ENCODE results near the gene NNMT. TPM values are rescaled to one million over a fixed set of nuclear protein-coding genes. Genes with fewer than 3 reads are reported as not detected.

The NNMT gene
- total RNA-seq, 1 experiment from 2014 or later = not detected

DNA sequence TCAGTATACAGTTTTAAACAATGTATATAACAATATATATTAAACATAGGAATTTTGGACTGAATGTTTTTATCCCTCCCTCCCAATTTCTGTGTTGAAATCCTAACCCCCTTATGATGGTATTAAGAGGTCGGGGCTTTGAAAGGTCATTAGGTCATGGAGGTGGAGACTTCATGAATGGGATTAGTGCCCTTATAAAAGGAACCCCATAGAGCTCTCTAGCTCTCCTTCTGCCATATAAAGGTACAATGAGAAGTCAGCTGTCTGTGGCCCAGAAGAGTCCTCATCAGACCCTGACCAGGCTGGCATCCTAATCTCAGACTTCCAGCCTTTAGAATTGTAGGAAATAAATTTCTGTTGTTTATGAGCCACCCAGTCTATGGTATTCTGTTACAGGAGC lies 6.5 kb downstream of the NNMT start:
- ChIA-PET RAD21 (ENCODE audit: low non-redundant PET in 1 of 2, low total read pairs in 2 of 2, uncharacterized antibody in 2 of 2, unreplicated experiment in 2 of 2) (no interaction called here), CTCF (no interaction called here), POLR2A (no interaction called here)
- H3K27ac ChIP-seq (ENCODE audit: low read depth, low read length) = no peak overlapping the region
- no peak for DNase-seq (ENCODE audit: low read depth, low spot score)
- H3K4me2 ChIP-seq (ENCODE audit: low read length) = no peak overlapping the region
- no peaks in the 10 kb centered on the region for H4K20me1 ChIP-seq (ENCODE audit: insufficient read depth)
- H3K79me2 ChIP-seq (ENCODE audit: insufficient read depth, low read length) = no peaks in the 10 kb centered on the region
- intact Hi-C loops (cut with micrococcal nuclease) = no loop called here
- BruUV-seq (replicated peaks) = no TSS peak
- no peaks in the 10 kb centered on the region; a peak in 1 of 4 replicates for H3K4me1 ChIP-seq (ENCODE audit: control insufficient read depth in 1 of 2, insufficient read depth in 2 of 2, low read length in 2 of 2)
- H3K9ac ChIP-seq (ENCODE audit: low read length) = no peak overlapping the region
- H3K4me3 ChIP-seq (replicated peaks in 1 of 2; ENCODE audit: low read depth in 1 of 2, low read length in 2 of 2) = no peak overlapping the region
- TF ChIP-seq, protein P1, sequence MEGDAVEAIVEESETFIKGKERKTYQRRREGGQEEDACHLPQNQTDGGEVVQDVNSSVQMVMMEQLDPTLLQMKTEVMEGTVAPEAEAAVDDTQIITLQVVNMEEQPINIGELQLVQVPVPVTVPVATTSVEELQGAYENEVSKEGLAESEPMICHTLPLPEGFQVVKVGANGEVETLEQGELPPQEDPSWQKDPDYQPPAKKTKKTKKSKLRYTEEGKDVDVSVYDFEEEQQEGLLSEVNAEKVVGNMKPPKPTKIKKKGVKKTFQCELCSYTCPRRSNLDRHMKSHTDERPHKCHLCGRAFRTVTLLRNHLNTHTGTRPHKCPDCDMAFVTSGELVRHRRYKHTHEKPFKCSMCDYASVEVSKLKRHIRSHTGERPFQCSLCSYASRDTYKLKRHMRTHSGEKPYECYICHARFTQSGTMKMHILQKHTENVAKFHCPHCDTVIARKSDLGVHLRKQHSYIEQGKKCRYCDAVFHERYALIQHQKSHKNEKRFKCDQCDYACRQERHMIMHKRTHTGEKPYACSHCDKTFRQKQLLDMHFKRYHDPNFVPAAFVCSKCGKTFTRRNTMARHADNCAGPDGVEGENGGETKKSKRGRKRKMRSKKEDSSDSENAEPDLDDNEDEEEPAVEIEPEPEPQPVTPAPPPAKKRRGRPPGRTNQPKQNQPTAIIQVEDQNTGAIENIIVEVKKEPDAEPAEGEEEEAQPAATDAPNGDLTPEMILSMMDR (IDR thresholded peaks at IDR 0.05 in 2 of 3, conservative IDR thresholded peaks at IDR 0.05 in 1 of 3; ENCODE audit: borderline replicate concordance in 1 of 3, insufficient read depth in 1 of 3, low read depth in 2 of 3, low read length in 2 of 3) = no peak
- TF ChIP-seq EZH2phosphoT487 (IDR thresholded peaks at IDR 0.05; ENCODE audit: borderline replicate concordance) = no peak
- ATAC-seq = no peak
- 0 out of 2 replicates have a peak, but pooled peaks cover 4% of the 10 kb centered on the region for H3K27me3 ChIP-seq (ENCODE audit: insufficient read depth, low read length)
- no peak overlapping the region for H2AFZ ChIP-seq (ENCODE audit: low read depth, low read length, poor library complexity, severe bottlenecking)
- no peaks in the 10 kb centered on the region for H3K9me3 ChIP-seq (ENCODE audit: control insufficient read depth in 1 of 2, insufficient read depth in 1 of 2, low read depth in 1 of 2, low read length in 2 of 2)
- H3K36me3 ChIP-seq (ENCODE audit: control insufficient read depth in 1 of 2, insufficient read depth in 2 of 2, low read length in 2 of 2) = no peaks in the 10 kb centered on the region
- H3K9me2 ChIP-seq (ENCODE audit: insufficient read depth) = no peaks in the 10 kb centered on the region

DNA sequence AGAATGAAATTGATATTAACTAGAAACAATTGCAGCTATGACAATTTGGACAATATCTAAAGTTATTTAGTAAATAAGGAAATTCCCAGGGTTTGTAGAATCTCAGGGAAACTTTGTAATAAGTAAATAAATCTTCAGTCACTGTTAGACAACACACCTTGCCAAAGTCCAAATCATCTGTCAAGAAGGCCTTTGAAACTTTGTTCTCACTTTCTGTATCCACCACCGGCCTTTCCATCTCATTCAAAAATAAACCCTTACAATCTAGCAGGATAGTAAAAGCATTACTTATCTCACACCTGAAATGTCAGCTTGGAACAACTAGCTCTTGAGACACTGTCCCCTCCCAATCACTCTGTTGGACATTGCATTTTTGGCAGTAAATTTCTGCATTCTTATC lies 7.9 kb downstream of the NNMT start:
- H3K4me2 ChIP-seq (ENCODE audit: low read length) = no peak overlapping the region
- H3K79me2 ChIP-seq (ENCODE audit: insufficient read depth, low read length) = no peaks in the 10 kb centered on the region
- ChIA-PET POLR2A (no interaction called here), CTCF (no interaction called here), RAD21 (ENCODE audit: low non-redundant PET in 1 of 2, low total read pairs in 2 of 2, uncharacterized antibody in 2 of 2, unreplicated experiment in 2 of 2) (no interaction called here)
- H3K36me3 ChIP-seq (ENCODE audit: control insufficient read depth in 1 of 2, insufficient read depth in 2 of 2, low read length in 2 of 2) = no peaks in the 10 kb centered on the region
- intact Hi-C loops (cut with micrococcal nuclease) = no loop called here
- no peak for DNase-seq (ENCODE audit: low read depth, low spot score)
- no peaks in the 10 kb centered on the region for H3K9me2 ChIP-seq (ENCODE audit: insufficient read depth)
- no peak overlapping the region for H3K9ac ChIP-seq (ENCODE audit: low read length)
- H3K4me1 ChIP-seq (ENCODE audit: control insufficient read depth in 1 of 2, insufficient read depth in 2 of 2, low read length in 2 of 2) = no peaks in the 10 kb centered on the region; a peak in 1 of 4 replicates
- H4K20me1 ChIP-seq (ENCODE audit: insufficient read depth) = no peaks in the 10 kb centered on the region
- H2AFZ ChIP-seq (ENCODE audit: low read depth, low read length, poor library complexity, severe bottlenecking) = no peak overlapping the region
- no TSS peak for BruUV-seq (replicated peaks)
- no peak overlapping the region for H3K4me3 ChIP-seq (replicated peaks in 1 of 2; ENCODE audit: low read depth in 1 of 2, low read length in 2 of 2)
- H3K27ac ChIP-seq (ENCODE audit: low read depth, low read length) = no peak overlapping the region
- H3K27me3 ChIP-seq (ENCODE audit: insufficient read depth, low read length) = peaks cover 11% of the 10 kb centered on the region; the same call in 1 of the 2 replicates
- ATAC-seq = no peak
- no peaks in the 10 kb centered on the region for H3K9me3 ChIP-seq (ENCODE audit: control insufficient read depth in 1 of 2, insufficient read depth in 1 of 2, low read depth in 1 of 2, low read length in 2 of 2)
- TF ChIP-seq JUND (IDR thresholded peaks at IDR 0.05) (no peak), ELF1 (IDR thresholded peaks at IDR 0.05; ENCODE audit: borderline replicate concordance, low read depth) (no peak), ZNF274 (IDR thresholded peaks at IDR 0.05; ENCODE audit: low read depth, low read length) (no peak), EGR1 (IDR thresholded peaks at IDR 0.05; ENCODE audit: low read depth) (no peak), EZH2phosphoT487 (IDR thresholded peaks at IDR 0.05; ENCODE audit: borderline replicate concordance) (no peak), TCF7L2 (IDR thresholded peaks at IDR 0.05; ENCODE audit: borderline replicate concordance, extremely low read depth, insufficient read depth, insufficient read length) (no peak), ZFX (IDR thresholded peaks at IDR 0.05) (no peak), POLR2A (IDR thresholded peaks at IDR 0.05; ENCODE audit: borderline replicate concordance, extremely low read depth, insufficient read depth, insufficient read length) (no peak), SRF (IDR thresholded peaks at IDR 0.05; ENCODE audit: low read depth) (no peak), SIN3A (IDR thresholded peaks at IDR 0.05; ENCODE audit: low read depth) (no peak), POLR2AphosphoS5 (IDR thresholded peaks at IDR 0.05; ENCODE audit: low read depth, low read length) (no peak)
- TF ChIP-seq, protein P1 (IDR thresholded peaks at IDR 0.05 in 2 of 3, conservative IDR thresholded peaks at IDR 0.05 in 1 of 3; ENCODE audit: borderline replicate concordance in 1 of 3, insufficient read depth in 1 of 3, low read depth in 2 of 3, low read length in 2 of 3) = no peak
- TF ChIP-seq, protein P2, sequence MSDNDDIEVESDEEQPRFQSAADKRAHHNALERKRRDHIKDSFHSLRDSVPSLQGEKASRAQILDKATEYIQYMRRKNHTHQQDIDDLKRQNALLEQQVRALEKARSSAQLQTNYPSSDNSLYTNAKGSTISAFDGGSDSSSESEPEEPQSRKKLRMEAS (IDR thresholded peaks at IDR 0.05) = no peak

Measured in HCT116 (cell line).